Endothelial cell of umbilical vein (primary cell): ENCODE data around the gene GAL3ST1.

ENCODE experiments used
- FOS ChIP-seq: IDR thresholded peaks from 2 replicates; pipeline ENCODE4 v1.6.1; 2011; ENCODE audit warnings: mild to moderate bottlenecking, low read length, moderate library complexity, borderline replicate concordance; ENCODE audit not compliant: insufficient read depth
- MAX ChIP-seq: IDR thresholded peaks from 2 replicates; pipeline ENCODE4 v1.6.1; 2011; ENCODE audit not compliant: insufficient read depth, insufficient read length
- POLR2A ChIP-seq: IDR thresholded peaks from 2 replicates; pipeline ENCODE4 v1.6.1; 2012; ENCODE audit warnings: low read depth, mild to moderate bottlenecking, control low read depth, low read length
- POLR2AphosphoS5 ChIP-seq: IDR thresholded peaks from 2 replicates; pipeline ENCODE4 v1.6.1; 2012; ENCODE audit warnings: low read depth, mild to moderate bottlenecking, control low read depth, low read length, moderate library complexity; ENCODE audit not compliant: insufficient read depth
- TF ChIP-seq, protein P1 (sequence below), 2 donors: IDR thresholded peaks; 1 replicate in 1 of 2; 2 replicates in 1 of 2; pipeline ENCODE4 v1.5.1; 2011; ENCODE audit warnings: low read length in 2 of 2, mild to moderate bottlenecking in 2 of 2, moderate library complexity in 2 of 2, control low read depth in 1 of 2, inconsistent platforms in 1 of 2, low read depth in 1 of 2; ENCODE audit not compliant: insufficient read depth in 1 of 2; ENCODE audit errors: extremely low read depth in 1 of 2

DNA sequence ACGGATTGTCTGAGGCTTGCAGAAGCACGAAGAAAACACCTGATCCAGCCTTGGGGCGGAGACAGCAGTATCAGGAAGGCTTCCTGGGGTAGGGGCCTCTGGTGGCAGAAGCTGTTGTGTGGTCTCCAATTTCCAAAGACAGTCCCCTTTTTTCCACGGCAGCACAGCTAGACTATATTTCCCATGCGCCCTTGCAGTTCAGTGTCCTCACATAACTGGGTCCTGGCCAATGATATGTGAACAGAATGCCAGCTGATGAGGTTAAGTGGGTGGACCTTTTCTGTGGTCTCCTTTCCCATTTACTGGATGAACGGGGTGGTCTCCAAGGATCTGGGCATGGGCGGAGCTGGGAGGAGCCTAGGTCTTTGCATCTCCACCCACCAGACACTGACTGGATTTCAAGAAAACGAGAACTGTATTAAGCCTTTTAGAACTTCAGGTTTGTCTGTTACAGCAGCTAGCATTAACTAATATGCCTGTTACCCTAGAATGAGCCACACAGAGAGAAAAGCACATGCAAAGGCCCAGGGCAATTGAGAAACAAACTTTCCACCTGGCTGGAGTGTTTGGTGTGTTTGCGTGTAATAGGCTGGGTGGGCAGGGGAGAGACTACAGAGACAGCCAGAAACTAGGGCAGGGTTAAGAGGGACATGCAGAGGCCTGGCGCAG, 6.2 kb downstream of the GAL3ST1 start:
- TF ChIP-seq, protein P1, sequence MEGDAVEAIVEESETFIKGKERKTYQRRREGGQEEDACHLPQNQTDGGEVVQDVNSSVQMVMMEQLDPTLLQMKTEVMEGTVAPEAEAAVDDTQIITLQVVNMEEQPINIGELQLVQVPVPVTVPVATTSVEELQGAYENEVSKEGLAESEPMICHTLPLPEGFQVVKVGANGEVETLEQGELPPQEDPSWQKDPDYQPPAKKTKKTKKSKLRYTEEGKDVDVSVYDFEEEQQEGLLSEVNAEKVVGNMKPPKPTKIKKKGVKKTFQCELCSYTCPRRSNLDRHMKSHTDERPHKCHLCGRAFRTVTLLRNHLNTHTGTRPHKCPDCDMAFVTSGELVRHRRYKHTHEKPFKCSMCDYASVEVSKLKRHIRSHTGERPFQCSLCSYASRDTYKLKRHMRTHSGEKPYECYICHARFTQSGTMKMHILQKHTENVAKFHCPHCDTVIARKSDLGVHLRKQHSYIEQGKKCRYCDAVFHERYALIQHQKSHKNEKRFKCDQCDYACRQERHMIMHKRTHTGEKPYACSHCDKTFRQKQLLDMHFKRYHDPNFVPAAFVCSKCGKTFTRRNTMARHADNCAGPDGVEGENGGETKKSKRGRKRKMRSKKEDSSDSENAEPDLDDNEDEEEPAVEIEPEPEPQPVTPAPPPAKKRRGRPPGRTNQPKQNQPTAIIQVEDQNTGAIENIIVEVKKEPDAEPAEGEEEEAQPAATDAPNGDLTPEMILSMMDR (IDR thresholded peaks at IDR 0.05; ENCODE audit: extremely low read depth in 1 of 2, insufficient read depth in 1 of 2, low read depth in 1 of 2, low read length in 2 of 2), result no peak
- no peak for TF ChIP-seq POLR2A
- TF ChIP-seq POLR2AphosphoS5, result no peak
- TF ChIP-seq MAX, result no peak
- no peak for TF ChIP-seq FOS
